Mucosa of descending colon (tissue), 3 donors: Measurements from ENCODE around the gene KRTAP9-7. TPM values are rescaled to one million over a fixed set of nuclear protein-coding genes. Genes with fewer than 3 reads are reported as not detected.
"Not testable (repeated sequence)": the region's sequence is repeated elsewhere in the genome, so short reads cannot be mapped to it uniquely, and the experiment has no call there.

Experiments
- ATAC-seq: fragments of 200-7000 bp; cut with Tn5 transposase; one replicate; pipeline ENCODE4 v1.9.1; 2020; ENCODE audit warnings: mild to moderate bottlenecking, moderate library complexity
- DNase-seq, 3 donors: peaks; one replicate each; pipeline ENCODE4 v3.0.0-alpha.2; 2020
- H3K36me3 ChIP-seq: fragments of 200-600 bp; one replicate; pipeline ENCODE4 v1.8.0; 2021; ENCODE audit warnings: low read depth, mild to moderate bottlenecking
- H3K4me1 ChIP-seq: fragments of 200-600 bp; one replicate; pipeline ENCODE4 v1.8.0; 2021; ENCODE audit warnings: low read depth, mild to moderate bottlenecking
- H3K4me3 ChIP-seq: fragments of 200-600 bp; one replicate; pipeline ENCODE4 v1.8.0; 2021; ENCODE audit warnings: mild to moderate bottlenecking
- H3K9me3 ChIP-seq: fragments of 200-600 bp; one replicate; pipeline ENCODE4 v1.8.0; 2021; ENCODE audit warnings: mild to moderate bottlenecking
- intact Hi-C, 2 donors: fragments of 100-400 bp; cut with DNase I in 1 of 2; cut with micrococcal nuclease in 1 of 2; formaldehyde crosslinking; loops; one replicate each; pipeline versions ENCODE4 v1.11.0 to v1.11.1; 2022; cut with DNase I, micrococcal nuclease
- long read RNA-seq, 2 donors: library from polyadenylated mRNA; unstranded; transcript quantifications; one replicate each; pipeline ENCODE4 v2.0.0, GENCODE V29; 2019 to 2021
- total RNA-seq, 3 donors: library from RNA; stranded (reverse); fragmentation: NEBNext Ultra II Directional in 2 of 3; extraction: Animal tissue kit (Norgen Biotek cat#: 25700) in 2 of 3; gene quantifications; one replicate each; pipeline versions ENCODE4 v1.2.1 to v1.2.4, GENCODE V29; 2021 to 2023
- TF ChIP-seq, protein P1 (sequence below): fragments of 200-600 bp; IDR thresholded peaks from one replicate; pipeline ENCODE4 v1.8.0; 2022; ENCODE audit warnings: antibody characterized with exemption, mild to moderate bottlenecking
- donor health status: DM: no; HTN: no; CAD: no; lungs with moderate emphysema.
- donor health status: DM: no; HTN: no; CAD: no.
- donor health status: DM: no; HTN: yes; CAD: no.

The KRTAP9-7 gene, protein sequence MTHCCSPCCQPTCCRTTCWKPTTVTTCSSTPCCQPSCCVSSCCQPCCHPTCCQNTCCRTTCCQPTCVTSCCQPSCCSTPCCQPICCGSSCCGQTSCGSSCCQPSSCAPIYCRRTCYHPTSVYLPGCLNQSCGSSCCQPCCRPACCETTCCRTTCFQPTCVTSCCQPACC
- total RNA-seq, result not detected
- long read RNA-seq, donor 1, result 0 reads
- long read RNA-seq, donor 2, result 0 reads

DNA sequence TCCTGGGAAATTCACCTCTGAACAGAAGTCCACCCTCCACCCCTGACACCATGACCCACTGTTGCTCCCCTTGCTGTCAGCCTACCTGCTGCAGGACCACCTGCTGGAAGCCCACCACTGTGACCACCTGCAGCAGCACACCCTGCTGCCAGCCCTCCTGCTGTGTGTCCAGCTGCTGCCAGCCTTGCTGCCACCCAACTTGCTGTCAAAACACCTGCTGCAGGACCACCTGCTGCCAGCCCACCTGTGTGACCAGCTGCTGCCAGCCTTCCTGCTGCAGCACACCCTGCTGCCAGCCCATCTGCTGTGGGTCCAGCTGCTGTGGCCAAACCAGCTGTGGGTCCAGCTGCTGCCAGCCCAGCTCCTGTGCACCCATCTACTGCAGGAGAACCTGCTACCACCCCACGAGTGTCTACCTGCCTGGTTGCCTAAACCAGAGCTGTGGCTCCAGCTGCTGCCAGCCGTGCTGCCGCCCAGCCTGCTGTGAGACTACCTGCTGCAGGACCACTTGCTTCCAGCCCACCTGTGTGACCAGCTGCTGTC lies at the start of gene KRTAP9-7:
Gene KRTAP9-7, plus strand, starts transcription at position 51 of the 543 bp plus-strand sequence. Its CDS starts 0 bp downstream, at position 51.
- intact Hi-C loops, ATAC-seq: not testable (repeated sequence)

DNA sequence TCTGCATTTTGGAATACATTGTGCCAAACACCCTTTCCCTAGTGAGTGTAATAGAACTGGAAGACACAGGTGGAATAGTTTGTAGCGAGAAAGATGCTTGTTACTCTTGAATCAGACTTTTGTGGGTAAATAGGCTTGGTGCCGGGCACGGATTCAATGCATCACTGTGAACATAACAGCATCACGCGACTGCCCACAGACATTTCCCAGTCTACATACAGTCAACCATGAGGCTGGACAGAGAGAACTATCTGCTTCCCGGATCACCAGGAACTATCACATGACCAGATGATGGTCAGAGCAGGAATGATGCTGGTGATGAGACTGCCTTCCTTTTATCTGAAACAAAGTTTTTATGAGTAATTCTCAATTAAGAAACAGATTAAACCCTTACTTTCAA lies 49.4 kb upstream of the KRTAP9-7 start:
- no peak overlapping the region for H3K4me3 ChIP-seq
- ATAC-seq, result no peak
- intact Hi-C loops, result no loop called here
- TF ChIP-seq, protein P1, sequence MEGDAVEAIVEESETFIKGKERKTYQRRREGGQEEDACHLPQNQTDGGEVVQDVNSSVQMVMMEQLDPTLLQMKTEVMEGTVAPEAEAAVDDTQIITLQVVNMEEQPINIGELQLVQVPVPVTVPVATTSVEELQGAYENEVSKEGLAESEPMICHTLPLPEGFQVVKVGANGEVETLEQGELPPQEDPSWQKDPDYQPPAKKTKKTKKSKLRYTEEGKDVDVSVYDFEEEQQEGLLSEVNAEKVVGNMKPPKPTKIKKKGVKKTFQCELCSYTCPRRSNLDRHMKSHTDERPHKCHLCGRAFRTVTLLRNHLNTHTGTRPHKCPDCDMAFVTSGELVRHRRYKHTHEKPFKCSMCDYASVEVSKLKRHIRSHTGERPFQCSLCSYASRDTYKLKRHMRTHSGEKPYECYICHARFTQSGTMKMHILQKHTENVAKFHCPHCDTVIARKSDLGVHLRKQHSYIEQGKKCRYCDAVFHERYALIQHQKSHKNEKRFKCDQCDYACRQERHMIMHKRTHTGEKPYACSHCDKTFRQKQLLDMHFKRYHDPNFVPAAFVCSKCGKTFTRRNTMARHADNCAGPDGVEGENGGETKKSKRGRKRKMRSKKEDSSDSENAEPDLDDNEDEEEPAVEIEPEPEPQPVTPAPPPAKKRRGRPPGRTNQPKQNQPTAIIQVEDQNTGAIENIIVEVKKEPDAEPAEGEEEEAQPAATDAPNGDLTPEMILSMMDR, result no peak
- no peaks in the 10 kb centered on the region for H3K36me3 ChIP-seq
- no peaks in the 10 kb centered on the region for H3K9me3 ChIP-seq
- no peaks in the 10 kb centered on the region for H3K4me1 ChIP-seq
- no peak for DNase-seq

More for the DNA sequence above, at the start of gene KRTAP9-7:
- not testable (repeated sequence) for H3K4me3 ChIP-seq, H3K36me3 ChIP-seq, H3K4me1 ChIP-seq, DNase-seq, H3K9me3 ChIP-seq

DNA sequence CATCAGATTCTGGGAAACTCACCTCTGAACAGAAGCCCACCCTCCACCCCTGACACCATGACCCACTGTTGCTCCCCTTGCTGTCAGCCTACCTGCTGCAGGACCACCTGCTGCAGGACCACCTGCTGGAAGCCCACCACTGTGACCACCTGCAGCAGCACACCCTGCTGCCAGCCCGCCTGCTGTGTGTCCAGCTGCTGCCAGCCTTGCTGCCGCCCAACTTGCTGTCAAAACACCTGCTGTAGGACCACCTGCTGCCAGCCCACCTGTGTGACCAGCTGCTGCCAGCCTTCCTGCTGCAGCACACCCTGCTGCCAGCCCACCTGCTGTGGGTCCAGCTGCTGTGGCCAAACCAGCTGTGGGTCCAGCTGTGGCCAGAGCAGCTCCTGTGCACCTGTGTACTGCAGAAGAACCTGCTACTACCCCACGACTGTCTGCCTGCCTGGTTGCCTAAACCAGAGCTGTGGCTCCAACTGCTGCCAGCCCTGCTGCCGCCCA lies 48.9 kb upstream of the KRTAP9-7 start, which contains the start of gene KRTAP9-2:
Gene KRTAP9-2, plus strand, starts transcription at position 51 of the 498 bp plus-strand sequence. Its CDS starts 7 bp downstream, at position 58.
- DNase-seq, H3K4me3 ChIP-seq, intact Hi-C loops, ATAC-seq, H3K4me1 ChIP-seq, H3K36me3 ChIP-seq, H3K9me3 ChIP-seq: not testable (repeated sequence)

DNA sequence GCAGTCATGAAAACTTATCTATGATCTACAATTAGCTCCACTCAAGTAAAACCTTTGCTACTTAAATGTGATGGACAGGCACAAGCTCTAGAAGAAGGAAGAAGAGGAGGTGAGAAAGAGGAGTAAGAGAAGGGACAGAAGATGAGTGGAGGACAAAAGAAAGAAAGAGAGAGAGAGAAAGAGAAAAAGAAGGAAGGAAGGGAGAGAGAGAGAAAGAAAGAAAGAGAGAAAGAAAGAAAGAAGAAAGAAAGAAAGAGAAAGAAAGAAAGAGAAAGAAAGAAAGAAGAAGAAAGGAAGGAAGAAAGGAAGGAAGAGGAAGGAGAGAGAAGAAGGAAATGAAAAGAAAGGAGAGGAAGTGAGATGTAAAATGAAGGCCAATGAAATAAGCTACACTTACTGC lies 45.4 kb upstream of the KRTAP9-7 start:
- no peak for ATAC-seq
- TF ChIP-seq, protein P1, result no peak
- H3K4me1 ChIP-seq, result no peaks in the 10 kb centered on the region
- H3K36me3 ChIP-seq, result no peaks in the 10 kb centered on the region
- no peak for DNase-seq
- no peak overlapping the region for H3K4me3 ChIP-seq
- intact Hi-C loops, result no loop called here
- H3K9me3 ChIP-seq, result no peaks in the 10 kb centered on the region

DNA sequence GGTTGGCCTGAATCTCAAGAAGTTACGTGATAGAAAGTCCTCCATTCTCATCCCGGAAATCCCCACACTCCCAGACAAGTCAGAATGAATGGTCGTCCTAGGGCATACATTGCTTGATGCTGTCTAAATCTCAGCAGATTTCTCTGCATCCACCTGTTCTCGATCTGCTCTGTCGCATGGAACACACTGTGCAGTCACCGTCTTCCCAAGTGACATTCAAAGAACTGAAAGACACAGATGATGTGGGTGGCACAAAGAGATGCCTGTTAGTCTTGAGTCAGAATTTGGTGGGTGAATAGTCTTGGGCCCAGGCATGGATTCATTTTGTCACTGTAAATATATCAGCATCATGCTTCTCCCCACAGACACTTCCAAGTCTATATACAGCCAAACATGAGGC lies 43.8 kb upstream of the KRTAP9-7 start:
- Histone ChIP-seq H3K4me3 (no peak overlapping the region), H3K36me3 (no peaks in the 10 kb centered on the region), H3K9me3 (no peaks in the 10 kb centered on the region), H3K4me1 (no peaks in the 10 kb centered on the region)
- TF ChIP-seq, protein P1, result no peak
- ATAC-seq (no peak), DNase-seq (no peak)
- intact Hi-C loops, result no loop called here

DNA sequence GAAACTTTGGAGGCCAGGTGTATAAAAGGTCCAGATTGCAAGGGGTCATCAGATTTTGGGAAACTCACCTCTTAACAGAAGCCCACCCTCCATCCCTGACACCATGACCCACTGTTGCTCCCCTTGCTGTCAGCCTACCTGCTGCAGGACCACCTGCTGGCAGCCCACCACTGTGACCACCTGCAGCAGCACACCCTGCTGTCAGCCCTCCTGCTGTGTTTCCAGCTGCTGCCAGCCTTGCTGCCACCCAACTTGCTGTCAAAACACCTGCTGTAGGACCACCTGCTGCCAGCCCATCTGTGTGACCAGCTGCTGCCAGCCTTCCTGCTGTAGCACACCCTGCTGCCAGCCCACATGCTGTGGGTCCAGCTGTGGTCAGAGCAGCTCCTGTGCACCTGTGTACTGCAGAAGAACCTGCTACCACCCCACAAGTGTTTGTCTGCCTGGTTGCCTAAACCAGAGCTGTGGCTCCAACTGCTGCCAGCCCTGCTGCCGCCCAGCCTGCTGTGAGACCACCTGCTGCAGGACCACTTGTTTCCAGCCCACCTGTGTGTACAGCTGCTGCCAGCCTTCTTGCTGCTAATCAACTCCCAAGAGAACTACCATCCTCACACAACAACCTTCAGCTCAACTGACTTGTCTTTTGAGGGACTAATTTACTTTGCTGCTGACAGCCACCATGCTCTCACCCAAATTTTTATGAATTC lies 42.9 kb upstream of the KRTAP9-7 start, which contains the start of gene KRTAP9-3:
Gene KRTAP9-3, plus strand, starts transcription at position 51 of the 707 bp plus-strand sequence. Its CDS starts 53 bp downstream, at position 104.
- ATAC-seq, intact Hi-C loops, H3K4me3 ChIP-seq: not testable (repeated sequence)

DNA sequence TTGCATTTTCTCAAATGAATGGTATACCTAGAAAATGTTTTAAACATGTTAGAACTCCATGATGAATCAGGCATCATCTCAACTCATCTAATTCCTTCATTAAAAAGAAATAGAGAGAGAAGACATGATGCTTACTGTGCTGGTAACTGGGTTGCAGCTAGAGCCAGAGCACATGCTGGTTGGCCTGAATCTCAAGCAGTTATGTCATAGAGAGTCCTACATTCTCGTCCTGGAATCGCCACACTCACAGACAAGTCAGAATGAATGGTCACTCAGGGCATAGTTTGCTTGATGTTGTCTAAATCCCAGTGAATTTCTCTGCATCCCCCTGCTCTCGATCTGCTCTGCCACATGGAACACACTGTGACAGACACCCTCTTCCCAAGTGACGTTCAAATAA lies 38.4 kb upstream of the KRTAP9-7 start:
- H3K9me3 ChIP-seq, H3K4me3 ChIP-seq, DNase-seq, H3K4me1 ChIP-seq, H3K36me3 ChIP-seq, intact Hi-C loops, ATAC-seq: not testable (repeated sequence)

More for the DNA sequence above, 42.9 kb upstream of the KRTAP9-7 start, which contains the start of gene KRTAP9-3:
- H3K36me3 ChIP-seq, DNase-seq, H3K4me1 ChIP-seq, H3K9me3 ChIP-seq: not testable (repeated sequence)

DNA sequence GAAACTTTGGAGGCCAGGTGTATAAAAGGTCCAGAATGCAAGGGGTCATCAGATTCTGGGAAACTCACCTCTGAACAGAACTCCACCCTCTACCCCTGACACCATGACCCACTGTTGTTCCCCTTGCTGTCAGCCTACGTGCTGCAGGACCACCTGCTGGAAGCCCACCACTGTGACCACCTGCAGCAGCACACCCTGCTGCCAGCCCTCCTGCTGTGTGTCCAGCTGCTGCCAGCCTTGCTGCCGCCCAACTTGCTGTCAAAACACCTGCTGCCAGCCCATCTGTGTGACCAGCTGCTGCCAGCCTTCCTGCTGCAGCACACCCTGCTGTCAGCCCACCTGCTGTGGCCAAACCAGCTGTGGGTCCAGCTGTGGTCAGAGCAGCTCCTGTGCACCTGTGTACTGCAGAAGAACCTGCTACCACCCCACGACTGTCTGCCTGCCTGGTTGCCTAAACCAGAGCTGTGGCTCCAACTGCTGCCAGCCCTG lies 37.5 kb upstream of the KRTAP9-7 start, which contains the start of gene KRTAP9-8:
Gene KRTAP9-8, plus strand, starts transcription at position 51 of the 489 bp plus-strand sequence. Its CDS starts 53 bp downstream, at position 104.
- intact Hi-C loops, ATAC-seq, H3K36me3 ChIP-seq, H3K4me1 ChIP-seq, H3K4me3 ChIP-seq, H3K9me3 ChIP-seq, DNase-seq: not testable (repeated sequence)

DNA sequence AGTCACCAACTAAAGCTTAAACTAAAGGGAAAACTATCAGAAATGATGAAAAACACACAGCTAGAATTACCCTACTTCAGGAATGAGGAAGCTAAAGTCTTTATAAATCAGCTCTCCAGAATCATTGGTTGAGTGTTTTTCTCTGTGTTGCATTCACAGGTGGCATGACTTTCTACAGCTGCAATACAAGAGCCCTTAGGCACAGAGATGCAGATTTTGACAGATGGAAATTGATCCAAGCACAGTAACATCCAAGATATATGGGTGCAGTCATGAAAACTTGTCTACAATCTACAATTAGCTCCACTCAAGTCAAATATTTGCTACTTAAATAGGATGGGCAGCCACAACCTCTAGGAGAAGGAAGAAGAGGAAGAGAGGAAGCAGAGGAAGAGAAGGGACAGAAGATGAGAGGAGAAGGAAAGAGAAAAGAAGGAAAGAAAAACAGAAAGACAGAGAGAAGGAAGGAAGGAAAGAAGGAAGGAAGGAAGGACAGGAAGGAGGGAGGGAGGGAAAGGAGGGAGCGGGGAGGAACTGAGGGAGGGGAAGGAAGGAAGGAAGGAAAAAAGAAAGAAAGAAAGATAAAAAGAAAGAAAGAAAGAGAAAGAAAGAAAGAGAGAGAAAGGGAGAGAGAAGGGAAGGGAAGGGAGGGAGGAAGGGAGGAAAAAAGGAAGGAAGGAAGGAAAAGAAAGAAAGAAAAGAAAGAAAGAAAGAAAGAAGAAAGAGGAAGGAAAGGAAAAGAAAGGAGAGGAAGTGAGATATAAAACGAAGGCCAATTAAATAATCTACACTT lies 28.3 kb upstream of the KRTAP9-7 start:
- DNase-seq, H3K4me3 ChIP-seq, intact Hi-C loops, H3K36me3 ChIP-seq, ATAC-seq, H3K4me1 ChIP-seq, H3K9me3 ChIP-seq: not testable (repeated sequence)
